ENCODE results near the gene AP2A2.
A peak's percentile ranks its signal among the peaks of the same experiment; 100 is the strongest.

AP2A2 gene

GRCh38 chr11:1050581-1051355 is 125.1 kb downstream of the AP2A2 start:
- Histone ChIP-seq H3K27me3 (ENCODE audit: control insufficient read depth, low read length) (no peaks in the 10 kb centered on the region), H3K4me1 (ENCODE audit: control insufficient read depth, low read length) (0 out of 2 replicates have a peak, but pooled peaks cover 4% of the 10 kb centered on the region), H4K20me1 (ENCODE audit: control insufficient read depth, insufficient read depth, low read depth, low read length) (no peaks in the 10 kb centered on the region), H3K4me2 (ENCODE audit: low read length) (no peak overlapping the region), H3K9me3 (ENCODE audit: control insufficient read depth, insufficient read depth, low read length) (no peaks in the 10 kb centered on the region), H3F3A (ENCODE audit: control insufficient read depth, insufficient read depth) (no peaks in the 10 kb centered on the region), H3K79me2 (ENCODE audit: control insufficient read depth, low read length) (no peaks in the 10 kb centered on the region), H3K36me3 (ENCODE audit: control insufficient read depth, low read length) (no peaks in the 10 kb centered on the region), H3K27ac (ENCODE audit: low read depth, low read length) (no peak overlapping the region), H3K4me3 (ENCODE audit: low read length) (no peak overlapping the region), H3K9me2 (replicated peaks; ENCODE audit: control insufficient read depth, low read length) (no peaks in the 10 kb centered on the region)
- TF ChIP-seq EZH2phosphoT487 (IDR thresholded peaks at IDR 0.05; ENCODE audit: borderline replicate concordance, low read length) (no peak), CTCF (IDR thresholded peaks at IDR 0.05; ENCODE audit: low read depth, low read length, poor library complexity, severe bottlenecking) (peak; percentile 91)

DNA sequence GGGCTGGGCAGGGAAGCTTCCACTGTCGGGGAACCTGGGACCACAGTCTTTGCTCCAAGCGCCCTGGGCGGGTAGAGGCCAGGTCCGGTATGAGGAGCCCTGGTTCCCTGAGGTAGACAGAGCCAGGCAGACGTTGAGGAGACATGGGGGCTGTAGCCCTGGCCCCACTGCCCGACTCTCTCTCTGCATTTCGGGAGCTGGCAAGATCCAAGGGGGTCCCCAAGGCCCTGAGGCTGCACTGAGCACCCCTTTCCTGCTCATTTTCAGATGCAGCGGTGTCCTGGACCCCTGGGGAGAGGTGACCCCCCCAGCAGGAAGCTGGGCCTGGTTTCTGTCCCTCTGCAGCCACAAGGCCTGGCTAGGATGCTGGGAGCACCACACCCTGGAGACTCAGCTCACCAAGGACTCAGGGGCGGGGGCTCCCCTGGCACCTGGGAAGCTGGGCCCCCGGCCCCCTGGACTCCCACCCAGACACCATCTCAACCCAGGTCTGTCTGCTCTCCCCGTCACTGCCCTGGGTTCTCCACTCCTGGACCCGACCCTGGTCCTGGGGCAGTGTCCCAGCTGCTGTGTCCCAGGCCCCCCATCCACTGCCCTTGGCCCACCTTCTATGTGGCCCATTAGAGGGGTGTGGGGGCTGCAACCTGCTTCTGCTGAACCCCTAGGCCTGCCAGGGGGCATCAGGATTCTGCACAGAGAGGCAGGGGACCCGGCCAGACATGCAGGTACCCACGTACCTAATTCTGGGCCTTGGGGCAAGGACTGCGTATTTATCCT is 125.9 kb downstream of the AP2A2 start:
- Histone ChIP-seq H3K27me3 (ENCODE audit: control insufficient read depth, low read length) (no peaks in the 10 kb centered on the region), H3K27ac (ENCODE audit: low read depth, low read length) (no peak overlapping the region), H3K9me2 (replicated peaks; ENCODE audit: control insufficient read depth, low read length) (no peaks in the 10 kb centered on the region), H3K9me3 (ENCODE audit: control insufficient read depth, insufficient read depth, low read length) (no peaks in the 10 kb centered on the region), H3K79me2 (ENCODE audit: control insufficient read depth, low read length) (no peaks in the 10 kb centered on the region), H3F3A (ENCODE audit: control insufficient read depth, insufficient read depth) (no peaks in the 10 kb centered on the region), H3K4me2 (ENCODE audit: low read length) (no peak overlapping the region), H4K20me1 (ENCODE audit: control insufficient read depth, insufficient read depth, low read depth, low read length) (no peaks in the 10 kb centered on the region), H3K4me1 (ENCODE audit: control insufficient read depth, low read length) (0 out of 2 replicates have a peak, but pooled peaks cover 4% of the 10 kb centered on the region), H3K4me3 (ENCODE audit: low read length) (no peak overlapping the region), H3K36me3 (ENCODE audit: control insufficient read depth, low read length) (no peaks in the 10 kb centered on the region)
- TF ChIP-seq EZH2phosphoT487 (IDR thresholded peaks at IDR 0.05; ENCODE audit: borderline replicate concordance, low read length) = no peak
- no peak for TF ChIP-seq CTCF (IDR thresholded peaks at IDR 0.05; ENCODE audit: low read depth, low read length, poor library complexity, severe bottlenecking)

DNA sequence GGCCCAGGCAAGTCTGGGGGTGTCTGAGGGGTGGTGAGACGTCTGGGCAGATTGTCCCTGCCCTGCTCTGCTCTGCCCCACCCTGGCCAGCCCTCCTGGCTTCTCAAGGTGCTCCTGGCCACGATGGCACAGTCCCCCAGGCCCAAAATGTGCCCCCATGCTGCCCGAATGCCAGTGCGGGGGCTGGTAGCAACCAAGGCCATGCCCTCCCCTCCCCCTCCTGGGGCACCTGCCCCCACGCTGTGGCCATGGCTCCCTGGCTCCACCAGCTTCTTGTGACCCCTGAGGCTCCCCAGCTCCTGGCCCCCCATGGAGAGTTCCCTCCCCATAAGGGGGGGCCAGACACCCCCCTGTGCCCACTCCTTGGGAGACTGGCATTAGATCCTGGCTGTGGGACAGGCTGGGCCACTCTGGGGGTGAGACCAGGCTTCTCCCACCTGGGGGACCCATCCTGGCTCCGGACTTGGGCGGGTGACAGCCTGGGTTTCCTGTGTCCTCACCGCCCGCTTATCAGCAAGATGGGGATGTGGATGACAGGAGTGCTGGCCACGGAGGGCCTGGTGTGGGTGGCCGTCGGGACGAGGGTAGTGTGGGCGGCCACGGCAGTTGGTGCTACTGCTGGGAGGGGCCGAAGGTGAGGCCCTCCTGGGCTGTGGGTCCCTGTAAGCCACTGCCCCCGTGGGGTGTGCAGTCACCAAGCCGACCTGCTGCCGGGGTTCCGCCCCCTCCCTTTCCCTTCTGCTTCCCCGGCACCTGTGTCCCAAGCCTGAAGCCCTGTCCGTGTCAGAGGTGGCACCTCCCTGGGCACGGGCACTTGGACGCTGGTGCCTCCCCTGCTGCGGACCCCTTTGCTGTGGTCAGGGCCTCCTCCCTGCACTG is 126.7 kb downstream of the AP2A2 start:
- Histone ChIP-seq H3K79me2 (ENCODE audit: control insufficient read depth, low read length) (no peaks in the 10 kb centered on the region), H3K9me2 (replicated peaks; ENCODE audit: control insufficient read depth, low read length) (no peaks in the 10 kb centered on the region), H3F3A (ENCODE audit: control insufficient read depth, insufficient read depth) (no peaks in the 10 kb centered on the region), H3K9me3 (ENCODE audit: control insufficient read depth, insufficient read depth, low read length) (no peaks in the 10 kb centered on the region), H3K27ac (ENCODE audit: low read depth, low read length) (no peak overlapping the region), H3K4me1 (ENCODE audit: control insufficient read depth, low read length) (0 out of 2 replicates have a peak, but pooled peaks cover 4% of the 10 kb centered on the region), H3K4me3 (ENCODE audit: low read length) (no peak overlapping the region), H3K27me3 (ENCODE audit: control insufficient read depth, low read length) (no peaks in the 10 kb centered on the region), H4K20me1 (ENCODE audit: control insufficient read depth, insufficient read depth, low read depth, low read length) (no peaks in the 10 kb centered on the region), H3K4me2 (ENCODE audit: low read length) (no peak overlapping the region), H3K36me3 (ENCODE audit: control insufficient read depth, low read length) (no peaks in the 10 kb centered on the region)
- no peak for TF ChIP-seq CTCF (IDR thresholded peaks at IDR 0.05; ENCODE audit: low read depth, low read length, poor library complexity, severe bottlenecking)
- no peak for TF ChIP-seq EZH2phosphoT487 (IDR thresholded peaks at IDR 0.05; ENCODE audit: borderline replicate concordance, low read length)
